NCI-H146 treated with DMSO at 0.1 percent for 48 hours (cell line): Measurements from ENCODE around the gene CCL20.
"Not testable (repeated sequence)": the region's sequence is repeated elsewhere in the genome, so short reads cannot be mapped to it uniquely, and the experiment has no call there.

Source experiments
- DNase-seq: peaks from one replicate; lab custom pipeline; 2025; ENCODE audit not compliant: unreplicated experiment; lab: John Stamatoyannopoulos, UW

The CCL20 gene

DNA sequence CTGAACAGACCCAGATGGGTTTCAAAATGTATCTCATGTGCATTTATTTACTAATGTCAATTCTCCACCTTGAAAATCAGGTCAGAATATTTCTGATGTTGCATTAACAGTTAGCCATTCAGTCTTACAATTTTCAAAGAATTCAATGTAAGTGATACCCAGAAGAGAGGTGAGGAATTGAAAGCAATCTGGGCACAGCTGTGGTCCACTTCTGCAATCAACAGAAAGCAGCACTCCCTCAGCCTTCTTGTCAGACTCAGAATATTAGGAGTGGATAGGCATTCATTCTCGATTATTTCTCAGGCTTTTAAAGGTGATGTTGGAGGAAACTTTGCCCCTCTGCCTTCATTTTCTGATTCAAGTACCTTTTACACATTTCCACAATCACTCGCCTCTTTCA lies 15.7 kb downstream of the CCL20 start:
- no peak for DNase-seq

DNA sequence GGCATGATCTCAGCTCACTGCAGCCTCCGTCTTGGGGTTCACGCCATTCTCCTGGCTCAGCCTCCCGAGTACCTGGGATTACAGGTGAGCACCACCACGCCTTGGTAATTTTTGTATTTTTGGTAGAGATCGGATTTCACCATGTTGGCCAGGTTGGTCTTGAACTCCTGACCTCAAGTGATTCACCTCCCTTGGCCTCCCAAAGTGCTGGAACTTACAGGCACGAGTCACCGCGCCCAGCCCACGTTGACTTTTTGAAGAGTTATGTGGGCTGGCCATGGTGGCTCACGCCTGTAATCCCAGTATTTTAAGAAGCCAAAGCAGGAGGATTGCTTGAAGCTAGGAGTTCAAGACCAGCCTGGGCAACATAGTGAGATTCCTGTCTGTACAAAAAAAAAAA lies 20.8 kb downstream of the CCL20 start:
- DNase-seq, result no peak

GRCh38 chr2:227834916-227835650 lies 21.4 kb downstream of the CCL20 start:
- DNase-seq, result no peak

DNA sequence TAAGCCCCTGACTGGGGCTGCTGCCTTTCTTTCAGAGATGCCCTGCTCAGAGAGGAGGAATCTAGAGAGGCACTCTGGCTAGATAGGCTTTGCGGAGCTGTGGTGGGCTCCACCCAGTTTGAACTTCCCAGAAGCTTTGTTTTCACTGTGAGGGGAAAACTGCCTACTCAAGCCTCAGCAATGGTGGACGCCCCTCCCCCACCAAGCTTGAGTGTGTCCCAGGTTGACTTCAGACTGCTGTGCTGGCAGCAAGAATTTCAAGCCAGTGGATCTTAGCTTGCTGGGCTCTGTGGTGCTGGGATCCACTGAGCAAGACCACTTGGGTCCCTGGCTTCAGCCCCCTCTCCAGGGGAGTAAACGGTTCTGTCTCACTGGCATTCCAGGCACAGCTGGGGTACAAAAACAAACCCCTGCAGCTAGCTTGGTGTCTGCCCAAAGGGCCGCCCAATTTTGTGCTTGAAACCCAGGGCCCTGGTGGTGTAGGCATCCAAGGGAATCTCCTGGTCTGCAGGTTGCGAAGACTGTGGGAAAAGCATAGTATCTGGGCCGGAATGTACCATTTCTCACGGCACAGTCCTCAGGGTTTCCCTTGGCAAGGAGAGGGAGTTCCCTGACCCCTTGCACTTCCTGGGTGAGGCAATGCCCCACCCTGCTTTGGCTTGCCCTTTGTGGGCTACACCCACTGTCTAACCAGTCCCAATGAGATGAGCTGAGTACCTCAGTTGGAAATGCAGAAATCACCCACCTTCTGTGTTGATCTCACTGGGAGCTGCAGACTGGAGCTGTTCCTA lies 25.9 kb downstream of the CCL20 start:
- not testable (repeated sequence) for DNase-seq

GRCh38 chr2:227846831-227847230 lies 33.2 kb downstream of the CCL20 start:
- no peak for DNase-seq

DNA sequence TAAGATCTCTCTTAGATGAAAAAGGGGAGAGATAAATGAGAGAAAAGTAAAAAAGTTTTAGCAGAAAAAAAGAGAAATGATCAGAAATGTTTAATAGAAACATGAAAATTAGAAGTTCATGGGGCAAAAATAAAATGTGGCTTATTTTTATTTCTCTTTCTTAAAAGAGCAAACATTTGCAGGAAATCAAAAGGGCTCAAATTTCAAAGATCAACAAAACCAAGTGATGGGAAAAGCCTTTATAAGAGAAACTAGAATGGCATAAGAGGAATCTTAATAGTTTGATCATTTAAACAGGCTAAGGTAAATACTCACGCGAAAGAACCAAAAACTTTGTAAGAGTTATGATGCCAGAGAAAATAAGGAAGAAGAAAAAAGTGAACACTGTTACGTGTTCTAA lies 34.5 kb downstream of the CCL20 start:
- no peak for DNase-seq

DNA sequence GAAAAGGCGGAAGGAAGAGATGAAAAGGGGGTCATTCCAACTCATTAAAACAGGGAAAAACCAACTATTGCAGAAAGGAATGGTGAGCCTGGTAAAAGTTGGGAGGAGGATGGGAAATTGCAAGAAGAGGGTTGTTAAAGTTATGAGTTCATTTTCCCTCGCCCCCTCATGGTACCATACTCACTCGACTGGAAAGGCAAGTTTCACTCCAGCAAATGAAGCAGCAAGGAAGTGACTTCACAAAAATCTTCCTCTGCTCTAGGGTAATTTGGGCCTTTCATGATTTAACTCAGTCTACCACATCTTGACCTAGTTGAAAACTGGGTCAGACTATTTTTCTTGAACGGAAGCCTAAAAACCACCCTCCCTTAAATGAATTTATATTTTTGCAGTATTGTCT lies 34.9 kb downstream of the CCL20 start:
- DNase-seq, result no peak

- no peak for DNase-seq
These were observed 36.3 kb downstream of the CCL20 start for GRCh38 chr2:227849906-227850305.

- no peak for DNase-seq
These were observed 39.6 kb downstream of the CCL20 start for GRCh38 chr2:227853204-227853629.

DNA sequence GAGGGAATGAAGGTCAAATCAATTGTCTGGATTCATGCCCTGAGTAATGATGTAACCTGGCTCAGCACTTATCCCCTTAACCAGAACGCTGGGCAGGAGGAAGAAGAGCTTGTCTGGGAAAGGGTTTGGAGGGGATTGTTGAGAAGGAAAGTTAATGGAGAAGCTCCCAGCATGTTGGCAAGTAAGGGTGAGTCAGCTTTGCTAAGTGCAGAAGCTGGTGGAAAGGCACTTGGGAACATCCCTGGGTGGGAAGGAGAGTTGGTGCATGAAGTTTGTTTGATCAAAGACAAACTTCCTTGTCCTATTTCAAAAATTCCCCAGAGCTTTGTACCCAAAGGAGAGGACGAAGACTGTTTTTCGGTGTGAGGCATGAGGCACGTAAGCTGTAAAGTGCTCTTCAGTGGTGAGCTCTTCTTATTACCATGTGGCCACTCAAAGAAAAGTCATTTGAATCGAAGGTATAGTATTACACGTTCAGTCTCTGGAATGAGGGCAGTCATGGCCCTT lies 40.2 kb downstream of the CCL20 start:
- no peak for DNase-seq

DNA sequence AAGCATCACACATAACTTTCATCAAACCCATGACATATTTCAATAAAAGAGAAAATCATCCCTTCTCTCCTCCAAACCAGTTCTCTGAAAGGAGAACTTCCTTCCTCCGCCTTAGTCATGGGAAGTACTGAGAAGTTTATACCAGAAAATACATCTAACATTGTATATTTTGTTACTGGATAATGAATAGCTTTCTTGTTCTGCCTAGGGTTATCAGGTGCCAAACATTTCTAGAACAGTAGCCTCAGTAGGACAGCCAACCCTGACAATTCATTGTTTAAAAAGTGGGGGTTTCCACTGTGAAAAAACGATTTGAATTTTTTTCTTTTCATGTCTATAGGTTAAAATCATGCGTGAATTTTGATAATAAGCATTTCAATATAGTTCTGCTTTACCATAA lies 41.8 kb downstream of the CCL20 start:
- no peak for DNase-seq

- DNase-seq, result no peak
These were observed 43.1 kb downstream of the CCL20 start for GRCh38 chr2:227856697-227857096.

DNA sequence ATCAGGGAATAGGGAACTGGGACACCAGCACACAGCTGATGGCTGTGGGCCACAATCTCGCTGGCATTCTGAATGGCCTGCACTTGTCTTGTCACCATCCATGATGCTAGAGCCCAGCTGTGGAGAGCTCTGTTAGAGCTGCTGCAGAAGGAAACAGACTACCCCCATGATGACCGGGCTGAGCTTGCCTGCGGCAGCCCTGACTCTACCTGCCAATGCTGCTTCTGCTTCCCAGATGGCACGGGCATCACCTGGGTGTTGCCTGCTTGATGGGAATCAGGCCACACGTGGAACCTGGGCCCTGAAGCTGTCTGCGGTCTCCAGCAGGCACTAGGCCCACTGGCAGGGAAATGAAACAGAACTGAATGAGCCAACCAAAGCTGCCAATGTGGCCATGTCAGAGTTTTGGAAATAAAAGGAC lies 46.6 kb downstream of the CCL20 start:
- DNase-seq, result no peak

GRCh38 chr2:227861011-227861410 lies 47.4 kb downstream of the CCL20 start:
- DNase-seq, result no peak

GRCh38 chr2:227862227-227862740 lies 48.6 kb downstream of the CCL20 start:
- no peak for DNase-seq

DNA sequence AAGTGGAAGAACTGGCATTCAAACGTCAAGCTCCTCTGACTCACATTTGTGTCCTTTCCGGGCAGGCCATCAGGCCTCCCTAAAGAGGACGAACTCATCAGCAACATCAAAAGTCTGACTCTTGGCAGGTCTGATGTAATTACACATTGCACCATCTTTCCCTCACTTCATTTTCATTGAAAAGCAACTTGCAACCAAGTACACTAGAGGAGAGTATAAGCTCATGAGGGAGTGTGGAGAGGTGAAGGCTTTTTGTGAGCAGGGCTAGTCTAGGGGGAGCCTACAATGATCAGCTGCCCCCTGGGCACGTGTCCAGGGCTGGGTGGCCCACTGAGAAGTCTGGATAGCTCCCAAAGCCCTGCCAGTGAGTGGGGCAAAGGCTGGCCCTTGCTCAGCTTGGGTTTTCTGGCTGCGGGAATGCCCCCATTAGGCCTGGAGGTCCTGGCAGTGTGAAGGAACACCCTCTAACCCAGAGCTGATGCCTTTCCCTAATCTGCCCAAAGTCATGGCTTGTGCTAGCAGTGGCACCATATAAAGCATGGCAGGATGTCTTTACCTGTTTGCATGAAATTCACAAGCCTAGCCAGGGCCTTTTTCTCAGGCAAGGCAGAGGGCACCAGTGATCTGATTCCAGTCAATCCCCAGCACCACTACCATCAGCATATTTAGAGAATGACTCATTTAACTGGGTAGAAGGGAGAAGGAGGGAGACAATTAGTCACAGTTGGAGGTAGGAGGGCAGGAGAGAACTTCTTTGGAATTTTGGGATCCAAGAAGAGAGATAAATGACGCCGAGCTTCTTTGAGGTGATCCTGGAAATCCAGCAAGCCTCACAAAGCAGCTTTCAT lies 49.3 kb downstream of the CCL20 start:
- no peak for DNase-seq

DNA sequence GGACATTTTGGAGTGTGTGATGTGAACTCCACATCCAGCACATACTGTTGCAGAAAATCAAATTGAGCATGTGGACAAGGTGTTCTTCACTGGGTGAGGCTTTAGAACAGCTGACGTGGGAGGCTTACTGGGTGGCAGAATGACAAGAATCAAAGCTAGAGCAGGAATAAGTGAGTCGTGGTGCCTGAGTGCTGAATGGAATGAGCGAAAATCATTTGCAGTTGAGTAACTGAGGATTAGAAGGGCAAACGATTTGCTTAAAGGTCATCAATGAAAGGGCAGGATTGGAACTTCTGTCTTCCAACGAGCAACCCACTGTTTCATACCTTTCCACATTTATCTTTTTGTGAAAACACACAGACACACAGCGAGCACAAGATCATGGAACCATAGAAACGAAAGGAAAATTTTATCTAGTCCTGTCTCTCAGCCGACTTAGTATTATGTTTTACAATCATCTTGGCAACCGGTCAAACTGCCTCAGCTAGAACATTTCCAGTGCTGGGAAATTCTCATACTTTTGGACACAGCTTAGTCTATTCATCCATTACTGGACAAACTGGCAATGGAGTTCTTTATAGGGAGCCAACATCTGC lies 50.6 kb downstream of the CCL20 start:
- DNase-seq, result no peak

DNA sequence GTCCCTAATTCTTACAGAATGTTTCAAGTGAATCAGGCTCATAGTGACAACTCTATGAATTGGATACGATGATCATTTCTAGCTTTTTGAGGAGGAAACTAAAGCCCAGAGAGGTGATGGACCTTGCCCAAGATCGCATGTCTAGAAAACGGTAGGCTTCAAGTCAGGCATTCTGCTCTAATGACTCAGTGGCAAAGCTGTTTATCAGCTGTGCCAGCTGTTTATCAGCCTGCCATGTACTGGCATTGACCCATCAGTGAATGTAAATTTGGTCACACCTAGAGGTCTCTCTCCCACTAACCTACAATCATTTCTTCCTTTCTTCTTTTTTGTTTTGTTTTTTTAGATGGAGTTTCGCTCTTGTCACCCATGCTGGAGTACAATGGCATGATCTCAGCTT lies 51.6 kb downstream of the CCL20 start:
- DNase-seq, result no peak
